ENCODE data around the gene PPM1A. TPM values are rescaled to one million over a fixed set of nuclear protein-coding genes. Genes with fewer than 3 reads are reported as not detected.

PPM1A gene
- total and polyA plus RNA-seq, 2 donors (not counting 1 experiment from before 2014, with no cell fraction given) = 15.5 to 59.0 TPM

DNA sequence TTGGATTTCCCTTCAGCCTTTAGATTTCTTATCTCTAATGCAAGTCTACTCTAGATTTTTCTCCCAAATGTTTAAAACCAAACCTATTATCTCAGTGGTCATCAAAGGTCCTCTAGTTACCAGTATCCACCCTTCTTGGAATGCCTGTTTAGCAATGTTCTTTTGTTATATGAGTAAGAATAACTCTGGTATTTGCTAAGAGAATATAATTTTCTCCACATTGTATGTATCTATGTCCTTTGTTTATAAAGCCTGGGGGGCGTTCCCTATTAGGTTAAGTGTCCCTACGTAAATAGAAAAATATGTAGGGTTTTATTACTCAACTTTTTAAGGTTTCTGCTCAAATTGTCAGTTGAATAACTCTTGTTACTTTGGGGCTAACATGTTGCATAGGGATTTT, 27.3 kb downstream of the PPM1A start:
- POLR2A ChIA-PET = no interaction called here
- Mint-ChIP-seq H3K9me3 (ENCODE audit: insufficient read depth) (no peaks in the 10 kb centered on the region), H3K4me3 (no peak overlapping the region), H3K27ac (no peak overlapping the region), H3K27me3 (no peaks in the 10 kb centered on the region), H3K4me1 (peaks cover 45% of the 10 kb centered on the region)
- no CpG with 5 or more reads among the region's 2 CpGs for WGBS (ENCODE audit: insufficient coverage)
- Histone ChIP-seq H3K9me3 (ENCODE audit: control extremely low read depth in 1 of 3, control insufficient read depth in 2 of 3, insufficient read depth in 1 of 3, low read length in 2 of 3) (no peaks in the 10 kb centered on the region), H3K4me2 (replicated peaks; ENCODE audit: low read depth, low read length, poor library complexity, severe bottlenecking) (no peak overlapping the region), H3K36me3 (replicated peaks in 1 of 2; ENCODE audit: control extremely low read depth in 1 of 2, control insufficient read depth in 1 of 2, extremely low read depth in 1 of 2, insufficient read depth in 2 of 2, low read length in 1 of 2) (peaks cover 0 to 4% of the 10 kb centered on the region in 2 experiments), H3K4me1 (ENCODE audit: control insufficient read depth in 2 of 2, insufficient read depth in 2 of 2, low read length in 2 of 2) (peaks cover 11 to 16% of the 10 kb centered on the region in 2 donors), H3K27me3 (replicated peaks in 1 of 4; ENCODE audit: control extremely low read depth in 1 of 4, control insufficient read depth in 3 of 4, insufficient read depth in 4 of 4, low read length in 3 of 4) (no peaks in the 10 kb centered on the region), H4K20me1 (ENCODE audit: control insufficient read depth, insufficient read depth, low read length, poor library complexity, severe bottlenecking) (peaks cover 66% of the 10 kb centered on the region), H3K27ac (ENCODE audit: low read length in 2 of 2) (no peak overlapping the region), H3K9ac (ENCODE audit: low read length) (no peak overlapping the region), H2AFZ (ENCODE audit: insufficient read depth, low read depth, low read length, poor library complexity, severe bottlenecking) (no peak overlapping the region), H3K79me2 (ENCODE audit: control insufficient read depth, insufficient read depth, low read length) (peaks cover 58% of the 10 kb centered on the region), H3K4me3 (ENCODE audit: control extremely low read depth in 1 of 5, extremely low read depth in 1 of 5, insufficient read depth in 1 of 5, low read depth in 2 of 5, low read length in 4 of 5) (no peak overlapping the region)
- no peak for DNase-seq
- intact Hi-C loops (cut with micrococcal nuclease) = no loop called here
- CTCF ChIA-PET = interaction anchor here (2.0 kb wide), 1 partner anchor 10 kb away, joined by 9 read pairs; no protein-coding TSS in a partner anchor
- ATAC-seq (ENCODE audit: low read depth) = no peak
- TF ChIP-seq, protein P1, sequence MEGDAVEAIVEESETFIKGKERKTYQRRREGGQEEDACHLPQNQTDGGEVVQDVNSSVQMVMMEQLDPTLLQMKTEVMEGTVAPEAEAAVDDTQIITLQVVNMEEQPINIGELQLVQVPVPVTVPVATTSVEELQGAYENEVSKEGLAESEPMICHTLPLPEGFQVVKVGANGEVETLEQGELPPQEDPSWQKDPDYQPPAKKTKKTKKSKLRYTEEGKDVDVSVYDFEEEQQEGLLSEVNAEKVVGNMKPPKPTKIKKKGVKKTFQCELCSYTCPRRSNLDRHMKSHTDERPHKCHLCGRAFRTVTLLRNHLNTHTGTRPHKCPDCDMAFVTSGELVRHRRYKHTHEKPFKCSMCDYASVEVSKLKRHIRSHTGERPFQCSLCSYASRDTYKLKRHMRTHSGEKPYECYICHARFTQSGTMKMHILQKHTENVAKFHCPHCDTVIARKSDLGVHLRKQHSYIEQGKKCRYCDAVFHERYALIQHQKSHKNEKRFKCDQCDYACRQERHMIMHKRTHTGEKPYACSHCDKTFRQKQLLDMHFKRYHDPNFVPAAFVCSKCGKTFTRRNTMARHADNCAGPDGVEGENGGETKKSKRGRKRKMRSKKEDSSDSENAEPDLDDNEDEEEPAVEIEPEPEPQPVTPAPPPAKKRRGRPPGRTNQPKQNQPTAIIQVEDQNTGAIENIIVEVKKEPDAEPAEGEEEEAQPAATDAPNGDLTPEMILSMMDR (IDR thresholded peaks at IDR 0.05) = no peak

DNA sequence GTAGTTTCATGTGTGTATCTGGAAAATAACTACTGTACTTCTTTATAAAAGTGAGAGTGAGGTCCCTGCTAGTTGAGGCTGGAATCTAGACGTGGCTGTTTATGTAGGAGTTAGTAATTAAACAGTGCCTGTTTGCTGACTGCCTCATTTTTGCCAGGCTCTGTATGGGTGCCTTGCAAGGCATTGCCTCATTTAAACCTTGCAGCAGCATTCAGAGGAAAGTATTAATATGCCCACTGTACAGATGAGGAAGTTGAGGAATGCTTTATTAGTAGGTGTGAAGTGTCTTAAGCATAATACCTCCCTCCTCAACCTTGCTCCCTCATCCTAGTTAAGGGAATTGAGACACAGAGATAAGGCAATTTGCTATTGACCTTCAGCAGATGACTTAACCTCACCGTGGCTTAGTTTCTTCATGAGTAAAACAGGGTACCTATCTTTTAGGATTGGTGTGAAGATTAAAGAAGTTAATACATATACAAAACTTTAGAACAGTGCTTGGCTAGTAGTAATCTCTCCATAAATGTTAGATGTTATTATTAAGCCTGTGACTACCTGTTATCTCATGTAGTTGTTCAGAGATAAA, 28.7 kb downstream of the PPM1A start:
- Histone ChIP-seq H4K20me1 (ENCODE audit: control insufficient read depth, insufficient read depth, low read length, poor library complexity, severe bottlenecking) (peaks cover 58% of the 10 kb centered on the region), H3K27ac (ENCODE audit: low read length in 2 of 2) (no peak overlapping the region), H3K9ac (ENCODE audit: low read length) (no peak overlapping the region), H3K36me3 (replicated peaks in 1 of 2; ENCODE audit: control extremely low read depth in 1 of 2, control insufficient read depth in 1 of 2, extremely low read depth in 1 of 2, insufficient read depth in 2 of 2, low read length in 1 of 2) (peaks cover 4 to 6% of the 10 kb centered on the region in 2 experiments), H2AFZ (ENCODE audit: insufficient read depth, low read depth, low read length, poor library complexity, severe bottlenecking) (no peak overlapping the region), H3K4me2 (replicated peaks; ENCODE audit: low read depth, low read length, poor library complexity, severe bottlenecking) (no peak overlapping the region), H3K27me3 (replicated peaks in 1 of 4; ENCODE audit: control extremely low read depth in 1 of 4, control insufficient read depth in 3 of 4, insufficient read depth in 4 of 4, low read length in 3 of 4) (no peaks in the 10 kb centered on the region), H3K79me2 (ENCODE audit: control insufficient read depth, insufficient read depth, low read length) (peaks cover 44% of the 10 kb centered on the region), H3K4me1 (ENCODE audit: control insufficient read depth in 2 of 2, insufficient read depth in 2 of 2, low read length in 2 of 2) (peaks cover 11 to 16% of the 10 kb centered on the region in 2 donors), H3K4me3 (ENCODE audit: control extremely low read depth in 1 of 5, extremely low read depth in 1 of 5, insufficient read depth in 1 of 5, low read depth in 2 of 5, low read length in 4 of 5) (no peak overlapping the region), H3K9me3 (ENCODE audit: control extremely low read depth in 1 of 3, control insufficient read depth in 2 of 3, insufficient read depth in 1 of 3, low read length in 2 of 3) (no peaks in the 10 kb centered on the region)
- no peak for DNase-seq
- WGBS (ENCODE audit: insufficient coverage) = no CpG with 5 or more reads among the region's 2 CpGs
- H3K4me3 Mint-ChIP-seq = no peak overlapping the region
- no peaks in the 10 kb centered on the region for H3K9me3 Mint-ChIP-seq (ENCODE audit: insufficient read depth)
- H3K4me1 Mint-ChIP-seq = peaks cover 38% of the 10 kb centered on the region
- no peak overlapping the region for H3K27ac Mint-ChIP-seq
- POLR2A ChIA-PET = no interaction called here
- no peak for TF ChIP-seq EZH2 (IDR thresholded peaks at IDR 0.05; ENCODE audit: borderline replicate concordance, insufficient read depth, low read depth, low read length, poor library complexity, severe bottlenecking)
- TF ChIP-seq, protein P1 (IDR thresholded peaks at IDR 0.05) = no peak
- CTCF ChIA-PET = no interaction called here
- intact Hi-C loops (cut with micrococcal nuclease) = no loop called here
- no peak for ATAC-seq (ENCODE audit: low read depth)
- no peaks in the 10 kb centered on the region for H3K27me3 Mint-ChIP-seq

Data from B cell (primary cell).